Endothelial cell of umbilical vein (primary cell): ENCODE results near the gene PVRIG. TPM values are rescaled to one million over a fixed set of nuclear protein-coding genes. Genes with fewer than 3 reads are reported as not detected.

ENCODE experiments used
- BruUV-seq: library from RNA; stranded (reverse); fragments of 400-500 nt; replicated peaks from 2 replicates; lab custom pipeline; 2021; lab: Mats Ljungman, UMichigan
- CTCF ChIA-PET: fragments of 300-600, 350-600 bp; sonication (Branson Sonifier 250); formaldehyde crosslinking; loops from one replicate; lab custom pipeline; 2021; ENCODE audit warnings: antibody characterized with exemption, inconsistent platforms; lab: Charles Lee
- POLR2A ChIA-PET: fragments of 300-600, 350-600 bp; sonication (Branson Sonifier 250); formaldehyde crosslinking; loops from one replicate; lab custom pipeline; 2021; ENCODE audit warnings: antibody characterized with exemption, inconsistent platforms; lab: Charles Lee
- DNase-seq: peaks from one replicate; pipeline ENCODE4 v3.0.0-alpha.2; 2011; ENCODE audit warnings: low read depth, low spot score
- FAIRE-seq: peaks from 2 replicates; lab custom pipeline; 2011; peaks lifted over from hg19 to GRCh38; lab: Jason Lieb, UNC
- H2AFZ ChIP-seq: 2 replicates; pipeline ENCODE4 v1.6.0; 2012; ENCODE audit warnings: low read depth, low read length, control low read depth, inconsistent platforms
- H3K27ac ChIP-seq: 2 replicates; pipeline ENCODE4 v1.5.1; 2011; ENCODE audit warnings: low read depth, mild to moderate bottlenecking, control low read depth, low read length, moderate library complexity; ENCODE audit not compliant: insufficient read depth
- H3K27me3 ChIP-seq, 2 experiments: 2 replicates each; pipeline versions ENCODE4 v1.6.0 to v1.6.1; 2011; ENCODE audit warnings: low read length in 2 of 2, mixed read lengths in 1 of 2; ENCODE audit not compliant: control insufficient read depth in 2 of 2, insufficient read depth in 2 of 2
- H3K36me3 ChIP-seq, 2 experiments: 2 replicates in 1 of 2; 3 replicates in 1 of 2; pipeline ENCODE4 v1.5.1; 2011; ENCODE audit warnings: low read length in 2 of 2, mild to moderate bottlenecking in 1 of 2, moderate library complexity in 1 of 2; ENCODE audit not compliant: control insufficient read depth in 2 of 2, insufficient read depth in 2 of 2; ENCODE audit errors: extremely low read depth in 1 of 2
- H3K4me1 ChIP-seq: 3 replicates; pipeline ENCODE4 v1.5.1; 2011; ENCODE audit warnings: mild to moderate bottlenecking, low read length; ENCODE audit not compliant: control insufficient read depth, insufficient read depth; ENCODE audit errors: extremely low read depth
- H3K4me2 ChIP-seq: 2 replicates; pipeline ENCODE4 v1.6.1; 2011; ENCODE audit warnings: low read length, control low read depth, mixed read lengths; ENCODE audit not compliant: insufficient read depth
- H3K4me3 ChIP-seq, 3 experiments: fragments of 200-600 bp in 1 of 3; sonication (generic), shearing (Covaris generic) in 1 of 3; replicated peaks in 1 of 3; 2 replicates each; pipeline ENCODE4 v1.5.1; 2011 to 2016; ENCODE audit warnings: control low read depth in 3 of 3, low read length in 3 of 3, mild to moderate bottlenecking in 2 of 3, inconsistent platforms in 1 of 3, low read depth in 1 of 3, moderate library complexity in 1 of 3; ENCODE audit not compliant: insufficient read depth in 1 of 3
- H3K79me2 ChIP-seq: 2 replicates; pipeline ENCODE4 v1.6.0; 2012; ENCODE audit warnings: low read length, inconsistent platforms; ENCODE audit not compliant: control insufficient read depth, insufficient read depth
- H3K9ac ChIP-seq: replicated peaks from 2 replicates; pipeline ENCODE3; 2011; ENCODE audit warnings: low read length, control low read depth; ENCODE audit not compliant: insufficient read depth; ENCODE audit errors: extremely low read depth
- H3K9me1 ChIP-seq: replicated peaks from 3 replicates; pipeline ENCODE4 v1.6.0; 2011; ENCODE audit warnings: mild to moderate bottlenecking, low read length; ENCODE audit not compliant: control insufficient read depth, insufficient read depth; ENCODE audit errors: extremely low read depth
- H3K9me3 ChIP-seq: replicated peaks from 2 replicates; pipeline ENCODE4 v1.5.1; 2012; ENCODE audit warnings: low read length, inconsistent platforms; ENCODE audit not compliant: control insufficient read depth, insufficient read depth
- H4K20me1 ChIP-seq: replicated peaks from 2 replicates; pipeline ENCODE3; 2011; ENCODE audit warnings: mild to moderate bottlenecking, low read length; ENCODE audit not compliant: control insufficient read depth, insufficient read depth; ENCODE audit errors: extremely low read depth
- CTCF ChIP-seq, 2 donors: IDR thresholded peaks; 1 replicate in 1 of 2; 2 replicates in 1 of 2; pipeline ENCODE4 v1.5.1; 2011; ENCODE audit warnings: low read length in 2 of 2, mild to moderate bottlenecking in 2 of 2, moderate library complexity in 2 of 2, control low read depth in 1 of 2, inconsistent platforms in 1 of 2, low read depth in 1 of 2; ENCODE audit not compliant: insufficient read depth in 1 of 2; ENCODE audit errors: extremely low read depth in 1 of 2
- EZH2 ChIP-seq: IDR thresholded peaks from 2 replicates; pipeline ENCODE4 v1.6.1; 2012; ENCODE audit warnings: borderline replicate concordance, low read depth, mild to moderate bottlenecking, moderate library complexity, low read length, inconsistent platforms; ENCODE audit not compliant: severe bottlenecking
- FOS ChIP-seq: IDR thresholded peaks from 2 replicates; pipeline ENCODE4 v1.6.1; 2011; ENCODE audit warnings: mild to moderate bottlenecking, low read length, moderate library complexity, borderline replicate concordance; ENCODE audit not compliant: insufficient read depth
- GATA2 ChIP-seq: IDR thresholded peaks from 2 replicates; pipeline ENCODE4 v1.7.0; 2011; ENCODE audit warnings: low read depth, mild to moderate bottlenecking, moderate library complexity, mixed read lengths, low read length; ENCODE audit not compliant: insufficient read length, insufficient read depth
- JUN ChIP-seq: IDR thresholded peaks from 2 replicates; pipeline ENCODE4 v1.6.1; 2011; ENCODE audit warnings: borderline replicate concordance, low read depth; ENCODE audit not compliant: insufficient read length, insufficient read depth
- MAX ChIP-seq: IDR thresholded peaks from 2 replicates; pipeline ENCODE4 v1.6.1; 2011; ENCODE audit not compliant: insufficient read depth, insufficient read length
- MYC ChIP-seq: IDR thresholded peaks from one replicate; pipeline ENCODE4 v1.6.1; 2011; ENCODE audit warnings: mild to moderate bottlenecking, low read depth, low read length
- POLR2A ChIP-seq: IDR thresholded peaks from 2 replicates; pipeline ENCODE4 v1.6.1; 2012; ENCODE audit warnings: low read depth, mild to moderate bottlenecking, control low read depth, low read length
- dilution Hi-C: fragments of 300-500 bp; cut with MboI; formaldehyde crosslinking; loops from one replicate; pipeline ENCODE4 v1.15.0; 2019; ENCODE audit warnings: low sequenced_read_pairs; ENCODE audit not compliant: extremely low pct_ligation_motif_present
- intact Hi-C: fragments of 100-400 bp; cut with micrococcal nuclease; formaldehyde crosslinking; loops from one replicate; pipeline ENCODE4 v1.10.0; 2022
- polyA plus RNA-seq, 4 experiments: library from polyadenylated mRNA; depleted of rRNA in 3 of 4; stranded (reverse) in 3 of 4; unstranded in 1 of 4; fragments of >200 nt; gene quantifications; 2 replicates each; pipeline versions ENCODE4 v1.2.1 to v1.2.3, GENCODE V29; 2011 to 2012; ENCODE audit warnings: missing spikeins in 1 of 4
- total RNA-seq: library from RNA; stranded (reverse); gene quantifications from 2 replicates; pipeline ENCODE4 v1.2.3, GENCODE V29; 2021

The PVRIG gene
- total and polyA plus RNA-seq, 2 donors (not counting 3 experiments of a cell fraction or from before 2014, with no cell fraction given): 0.80 TPM; not detected in 1

GRCh38 chr7:100212631-100213286, 7.0 kb upstream of the PVRIG start:
- Histone ChIP-seq H3K9ac (no peak overlapping the region), H3K9me3 (no peaks in the 10 kb centered on the region), H3K4me2 (no peak overlapping the region), H3K27me3 (peaks cover 14 to 22% of the 10 kb centered on the region in 2 experiments), H3K4me3 (no peak overlapping the region), H3K79me2 (no peaks in the 10 kb centered on the region), H4K20me1 (no peaks in the 10 kb centered on the region), H3K36me3 (no peaks in the 10 kb centered on the region), H2AFZ (no peak overlapping the region), H3K27ac (no peak overlapping the region), H3K9me1 (no peaks in the 10 kb centered on the region), H3K4me1 (no peaks in the 10 kb centered on the region)
- dilution Hi-C loops: no loop called here
- no peak for FAIRE-seq
- TF ChIP-seq MAX: no peak
- TF ChIP-seq POLR2A: no peak
- no peak for TF ChIP-seq FOS
- no peak for TF ChIP-seq CTCF (IDR thresholded peaks at IDR 0.05; ENCODE audit: extremely low read depth in 1 of 2, insufficient read depth in 1 of 2, low read depth in 1 of 2, low read length in 2 of 2)
- TF ChIP-seq EZH2: no peak
- TF ChIP-seq GATA2: no peak
- TF ChIP-seq MYC: no peak
- no peak for TF ChIP-seq JUN
- POLR2A ChIA-PET: no interaction called here
- DNase-seq: no peak
- intact Hi-C loops: no loop called here
- CTCF ChIA-PET: interaction anchor here (1.1 kb wide), 1 partner anchor 80 kb away, joined by 3 read pairs; no protein-coding TSS in a partner anchor
- BruUV-seq: no TSS peak
